ENCODE measurements around the gene IDE.
"Not testable (repeated sequence)": the region's sequence is repeated elsewhere in the genome, so short reads cannot be mapped to it uniquely, and the experiment has no call there.

Gene IDE

DNA sequence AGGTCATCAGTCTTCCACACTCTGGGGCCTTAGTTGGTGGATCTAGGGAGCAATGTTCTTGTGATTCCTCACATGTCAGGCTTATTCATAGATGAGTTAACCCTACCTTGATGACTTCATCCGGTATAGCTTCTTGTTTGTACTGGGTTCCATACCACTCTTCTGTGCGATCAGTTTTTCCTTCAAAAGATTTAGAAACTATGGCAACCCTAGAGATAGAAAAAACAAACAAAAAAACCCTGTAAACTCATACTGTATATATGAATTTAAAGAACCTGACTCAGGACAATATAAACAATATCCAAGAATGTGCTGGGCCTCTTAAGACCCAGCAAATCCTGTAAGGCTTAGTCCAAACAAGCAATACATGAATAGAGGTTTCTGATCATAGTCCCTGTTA is 83.5 kb downstream of the IDE start:
- no peak for DNase-seq (ENCODE audit: low spot score)

DNA sequence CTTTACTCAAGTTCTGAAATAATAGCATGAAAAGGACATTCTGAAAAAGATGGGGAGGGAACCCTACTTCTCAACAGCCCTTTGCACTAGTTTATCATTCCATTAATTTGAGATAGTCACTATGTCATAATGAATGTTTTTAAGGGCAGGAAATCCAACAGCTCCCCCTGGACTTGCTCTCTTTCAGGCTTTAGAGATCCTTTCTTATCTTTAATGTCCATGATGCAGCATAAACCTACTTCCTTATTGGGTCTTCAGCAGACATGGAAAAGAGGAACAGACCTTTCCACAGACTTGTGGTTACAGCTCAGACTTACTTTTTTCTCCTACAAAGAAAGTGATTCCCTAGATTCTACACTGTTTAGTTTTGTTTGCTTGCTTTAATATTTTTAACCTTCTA is 87.3 kb downstream of the IDE start:
- no peak for DNase-seq (ENCODE audit: low spot score)

DNA sequence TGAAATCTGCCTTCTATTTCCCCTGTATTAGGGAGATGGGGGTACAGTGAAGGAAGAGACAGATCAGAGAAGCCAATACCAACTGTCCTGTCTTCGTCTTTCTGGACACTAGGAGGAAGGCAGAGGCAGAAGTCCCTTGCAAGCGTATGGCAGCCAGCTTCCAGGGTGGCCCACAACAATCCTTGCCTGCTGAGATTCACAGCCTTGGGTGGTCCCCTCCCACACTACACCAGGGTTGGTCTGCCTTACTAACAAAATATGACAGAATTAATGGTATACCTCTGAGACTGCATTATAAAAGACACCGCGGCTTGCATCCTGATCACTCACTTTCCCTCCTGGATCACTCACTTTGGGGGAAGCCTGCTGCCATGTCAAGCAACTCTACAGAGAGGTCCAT is 90.4 kb downstream of the IDE start:
- DNase-seq (ENCODE audit: low spot score) = no peak

DNA sequence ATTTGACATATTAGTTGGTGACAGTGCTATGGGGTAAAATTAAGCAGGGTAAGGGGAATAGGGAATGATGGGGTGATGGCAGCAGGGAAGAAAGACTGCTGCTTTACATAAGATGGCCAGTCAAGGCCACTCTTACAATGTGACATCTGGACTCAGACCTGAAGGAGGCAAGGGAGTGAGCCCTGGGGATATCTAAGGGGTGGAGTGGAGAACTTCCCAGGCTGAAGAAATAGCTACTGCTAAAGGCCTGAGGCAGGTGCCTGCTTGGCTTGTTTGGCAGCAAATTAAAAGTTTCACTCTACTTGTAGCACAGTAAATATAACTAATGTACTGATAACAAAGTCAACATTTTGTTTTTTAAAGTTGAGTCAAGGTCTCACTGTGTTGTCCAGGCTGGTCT is 93.5 kb downstream of the IDE start:
- DNase-seq (ENCODE audit: low spot score) = no peak

DNA sequence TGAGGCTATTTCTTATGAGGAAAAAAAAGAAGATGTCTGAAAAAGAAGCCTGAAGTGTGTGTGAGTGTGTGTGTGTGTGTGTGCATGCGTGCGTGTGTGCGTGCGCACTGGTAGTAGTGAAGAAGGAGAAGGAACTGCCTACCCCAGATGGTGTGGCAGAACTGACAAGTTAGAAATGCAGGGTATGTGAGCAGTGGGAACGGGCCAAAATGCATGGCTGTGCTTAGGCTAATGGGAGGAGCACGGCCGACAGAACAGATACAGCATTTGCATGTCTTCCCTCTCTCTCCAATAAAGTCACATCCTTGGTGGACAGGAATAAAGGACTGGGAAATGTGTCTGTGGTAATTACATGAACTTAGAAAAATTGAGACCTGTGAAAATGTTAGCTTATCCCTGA is 94.3 kb downstream of the IDE start:
- DNase-seq (ENCODE audit: low spot score) = no peak

DNA sequence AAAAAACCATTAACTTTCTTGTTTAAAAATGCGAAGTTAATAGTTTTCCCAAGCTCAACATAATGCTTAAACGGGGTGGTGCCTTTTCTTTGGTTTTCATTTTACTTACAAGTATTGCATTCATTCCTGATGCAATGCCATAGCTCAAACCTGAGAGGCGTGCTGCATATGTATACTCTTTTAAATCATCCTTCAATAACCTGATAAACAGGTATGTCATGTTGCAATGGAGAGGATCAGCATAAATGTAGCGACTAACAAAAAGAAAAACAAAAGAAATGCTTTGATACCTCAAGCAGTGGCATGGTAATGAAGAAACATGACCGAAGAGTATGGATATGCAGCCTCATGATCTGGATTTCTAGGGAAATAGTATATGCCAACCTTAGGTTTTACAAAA is 95.4 kb downstream of the IDE start:
- no peak for DNase-seq (ENCODE audit: low spot score)

DNA sequence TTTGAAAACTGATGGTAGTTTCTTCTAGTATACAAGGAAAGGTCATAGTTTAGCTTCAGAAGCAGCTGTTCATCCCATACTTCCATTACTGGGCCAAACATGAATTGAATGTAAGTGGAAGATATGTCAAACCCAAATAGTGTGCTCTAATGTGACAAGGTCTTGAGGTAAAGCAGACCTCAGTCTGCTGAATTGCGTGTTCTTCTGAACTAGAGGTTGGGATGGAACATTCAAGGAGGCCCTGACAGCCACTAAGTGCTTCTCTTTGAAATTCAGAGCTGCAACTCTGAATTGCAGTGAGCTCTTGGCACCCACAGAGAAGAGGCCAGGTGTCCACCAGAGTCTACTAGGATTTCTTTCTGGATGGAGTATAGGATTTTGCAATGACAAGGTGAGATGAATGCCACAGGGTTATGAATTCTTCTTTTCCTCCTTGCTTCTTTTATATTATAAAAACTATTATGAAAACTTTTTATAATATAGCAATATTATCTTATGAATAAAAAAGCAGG is 98.5 kb downstream of the IDE start:
- DNase-seq (ENCODE audit: low spot score) = no peak

DNA sequence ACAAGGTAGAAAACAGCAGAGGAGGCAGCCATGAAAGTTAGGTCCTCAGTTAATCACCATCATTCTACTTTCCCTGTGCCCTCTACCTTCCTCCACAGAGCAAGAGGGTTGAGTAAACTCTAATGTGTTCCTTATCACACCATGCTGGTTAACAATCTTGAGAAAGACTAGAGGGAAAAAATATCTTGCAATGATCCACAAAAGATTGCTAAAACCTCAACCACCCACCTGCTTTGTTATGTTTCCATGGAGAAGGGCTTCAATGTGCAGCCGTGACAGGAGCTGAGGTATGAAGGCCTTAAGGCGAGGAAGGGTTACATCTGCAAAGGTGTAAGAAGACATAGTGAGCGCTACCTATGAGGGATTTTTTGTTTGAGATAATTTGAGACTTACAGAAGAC is 103.9 kb downstream of the IDE start:
- no peak for DNase-seq (ENCODE audit: low spot score)

DNA sequence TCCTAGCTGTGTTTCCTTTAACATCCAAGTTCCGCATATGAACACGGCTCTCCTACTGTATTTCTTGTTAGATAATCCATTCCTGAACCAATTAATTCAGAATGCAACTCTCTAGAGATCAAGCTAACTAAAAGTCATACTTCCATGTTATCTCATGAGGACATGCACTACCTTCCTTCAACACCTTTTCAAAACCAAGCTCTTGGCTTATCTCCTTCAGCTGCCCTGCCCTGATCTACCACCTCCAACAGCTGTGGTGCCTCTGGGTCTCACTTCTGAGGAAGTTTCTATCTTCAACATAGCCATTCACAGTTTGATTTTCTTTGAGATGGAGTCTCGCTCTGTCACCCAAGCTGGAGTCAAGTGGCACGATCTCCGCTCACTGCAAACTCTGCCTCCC is 109.5 kb downstream of the IDE start:
- DNase-seq (ENCODE audit: low spot score) = no peak

DNA sequence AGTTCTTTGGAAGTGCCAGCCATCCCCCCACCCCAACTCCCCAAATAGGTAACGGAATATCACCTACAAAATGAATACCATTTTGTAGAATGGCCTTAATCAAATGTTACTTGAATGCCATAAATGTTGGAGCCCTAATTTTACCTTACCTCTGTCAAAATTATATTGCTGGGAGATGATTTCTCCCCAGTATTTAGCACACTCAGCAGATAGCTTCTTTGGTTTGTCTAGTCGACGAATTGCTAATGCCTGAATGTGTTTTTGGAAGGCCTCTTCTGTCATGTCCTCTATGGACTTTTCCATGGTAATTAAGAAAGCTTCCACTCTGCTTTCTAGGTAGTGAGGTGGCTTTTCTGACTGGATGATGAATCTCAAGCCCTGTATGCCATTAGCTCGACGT is 110.3 kb downstream of the IDE start:
- DNase-seq (ENCODE audit: low spot score) = no peak

DNA sequence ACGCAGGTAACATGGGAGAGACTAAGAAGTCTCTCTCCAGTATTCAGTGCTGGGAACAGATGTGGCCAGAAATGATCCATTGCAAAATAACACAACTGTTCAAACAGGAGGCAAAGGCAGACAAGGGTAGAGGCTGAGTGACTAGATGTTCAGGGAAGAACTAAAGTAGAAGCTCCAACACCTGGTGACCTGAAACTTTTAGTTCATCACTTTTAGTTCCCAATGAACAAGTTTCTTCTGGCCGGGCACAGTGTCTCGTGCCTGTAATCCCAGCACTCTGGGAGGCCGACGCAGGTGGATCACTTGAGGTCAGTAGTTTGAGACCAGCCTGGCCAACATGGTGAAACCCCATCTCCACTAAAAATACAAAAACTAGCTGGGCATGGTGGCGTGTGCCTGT is 118.9 kb downstream of the IDE start:
- not testable (repeated sequence) for DNase-seq (ENCODE audit: low spot score)

DNA sequence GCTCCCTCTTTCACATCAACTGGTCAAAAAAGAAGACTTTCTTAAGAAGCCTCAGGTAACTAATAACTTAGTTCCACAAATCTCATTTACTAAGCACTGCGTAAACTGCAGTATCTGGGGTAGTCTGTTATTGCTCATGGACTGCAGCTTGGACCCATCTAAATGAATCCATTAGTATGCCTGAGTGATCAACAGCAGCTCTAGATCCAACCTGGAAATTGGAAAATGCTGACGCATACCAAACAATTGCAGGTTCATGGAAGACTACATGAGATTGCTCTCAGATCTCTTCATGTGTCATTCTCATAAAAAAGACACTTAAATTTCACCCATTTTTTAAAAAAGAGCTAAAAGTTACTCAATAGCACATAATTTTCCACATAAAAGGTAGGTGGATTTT is 121.6 kb downstream of the IDE start:
- no peak for DNase-seq (ENCODE audit: low spot score)

DNA sequence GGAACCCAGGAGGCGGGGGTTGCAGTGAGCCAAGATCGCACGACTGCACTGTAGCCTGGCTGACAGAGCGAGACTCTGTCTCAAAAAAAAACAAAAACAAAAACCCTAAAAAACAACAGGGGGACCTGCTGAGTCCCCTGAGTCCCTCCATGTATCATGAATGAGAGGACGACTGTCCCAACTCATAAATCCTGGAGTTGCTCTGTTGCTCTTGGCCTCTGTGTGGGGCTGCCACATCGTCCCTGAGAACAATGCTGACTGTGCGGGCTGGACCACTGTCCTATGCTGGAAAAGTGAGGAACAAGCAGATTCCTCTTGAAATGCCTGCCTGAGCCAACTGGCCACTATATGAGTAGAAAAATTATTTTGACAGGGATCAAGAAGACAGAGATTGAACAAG is 122.5 kb downstream of the IDE start:
- no peak for DNase-seq (ENCODE audit: low spot score)

DNA sequence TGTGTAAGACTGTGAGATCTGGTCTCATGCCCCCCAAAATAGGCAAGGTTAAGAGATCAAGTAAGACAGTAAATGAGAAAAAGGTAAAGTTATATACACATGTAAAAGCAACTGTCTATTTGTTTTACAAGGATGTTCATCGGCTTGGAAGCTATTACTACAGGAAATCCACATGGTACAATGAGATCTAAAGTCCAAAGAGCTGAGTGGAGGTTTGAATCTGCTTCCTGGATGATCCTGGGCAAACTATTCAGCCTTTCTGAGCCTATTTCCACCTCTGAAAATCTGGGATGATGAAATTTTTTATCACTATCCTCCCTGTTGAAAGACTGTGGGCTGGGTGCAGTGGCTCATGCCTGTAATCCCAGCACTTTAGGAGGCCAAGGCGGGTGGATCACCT is 123.0 kb downstream of the IDE start:
- no peak for DNase-seq (ENCODE audit: low spot score)

DNA sequence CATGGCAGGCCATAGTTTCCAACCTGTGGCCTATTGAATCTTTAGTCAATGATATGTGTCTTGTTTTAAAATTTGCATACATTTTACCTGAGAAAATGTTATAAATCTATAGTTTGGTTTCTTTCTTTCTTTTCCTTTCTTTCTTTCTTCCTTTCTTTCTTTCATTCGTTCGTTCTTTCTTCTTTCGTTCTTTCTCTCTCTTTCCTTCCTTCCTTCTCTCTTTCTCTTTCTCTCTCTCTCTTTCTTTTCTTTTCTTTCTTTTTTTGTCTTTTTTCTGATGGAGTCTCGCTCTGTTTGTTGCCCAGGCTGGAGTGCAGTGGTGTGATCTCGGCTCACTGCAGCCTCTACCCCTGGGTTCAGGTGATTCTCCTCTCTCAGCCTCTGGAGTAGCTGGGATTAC is 133.3 kb downstream of the IDE start:
- no peak for DNase-seq (ENCODE audit: low spot score)

DNA sequence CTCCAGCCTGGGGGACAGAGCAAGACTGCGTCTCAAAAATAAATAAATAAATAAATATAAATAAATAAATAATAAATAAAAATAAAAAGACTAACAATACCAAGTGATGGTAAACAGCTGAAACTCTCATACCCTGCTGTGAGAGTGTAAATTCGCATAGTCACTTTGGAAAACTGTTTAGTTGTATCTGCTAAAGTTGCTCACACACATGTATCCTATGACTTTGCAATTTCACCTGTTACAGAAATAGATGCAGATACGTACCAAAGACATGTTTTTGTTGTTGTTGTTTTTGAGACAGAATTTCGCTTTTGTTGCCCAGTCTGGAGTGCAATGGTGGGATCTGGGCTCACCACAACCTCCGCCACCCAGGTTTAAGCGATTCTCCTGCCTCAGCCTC is 135.7 kb downstream of the IDE start:
- no peak for DNase-seq (ENCODE audit: low spot score)

DNA sequence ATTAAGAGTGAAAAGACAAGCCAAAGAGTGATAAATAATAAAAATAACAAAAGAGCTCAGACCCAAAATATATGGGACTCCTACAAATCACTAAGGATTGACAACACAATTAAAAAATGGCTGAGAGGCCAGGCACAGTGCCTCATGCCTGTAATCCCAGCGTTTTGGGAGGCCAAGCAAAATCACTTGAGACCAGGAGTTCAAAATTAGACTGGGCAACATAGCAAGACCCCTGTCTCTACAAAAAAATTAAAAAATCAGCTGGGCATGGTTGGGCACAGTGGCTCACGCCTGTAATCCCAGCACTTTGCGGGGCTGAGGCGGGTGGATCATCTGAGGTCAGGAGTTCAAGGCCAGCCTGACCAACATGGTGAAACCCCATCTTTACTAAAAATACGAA is 137.3 kb downstream of the IDE start:
- DNase-seq (ENCODE audit: low spot score) = no peak

DNA sequence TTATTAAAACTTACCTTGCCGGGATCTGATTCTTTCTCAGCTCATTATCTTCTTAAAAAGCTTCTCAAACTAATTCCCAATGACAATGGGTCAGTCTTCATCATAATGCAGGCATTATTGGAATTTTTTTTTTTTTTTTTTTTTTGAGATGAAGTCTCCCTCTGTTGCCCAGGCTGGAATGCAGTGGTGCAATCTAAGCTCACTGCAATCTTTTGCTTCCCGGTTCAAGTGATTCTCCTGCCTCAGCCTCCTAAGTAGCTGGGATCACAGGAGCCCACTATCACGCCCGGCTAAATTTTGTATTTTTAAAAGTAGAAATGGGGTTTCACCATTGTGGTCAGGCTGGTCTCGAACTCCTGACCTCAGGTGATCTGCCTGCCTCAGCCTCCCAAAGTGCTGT is 137.8 kb downstream of the IDE start:
- DNase-seq (ENCODE audit: low spot score) = not testable (repeated sequence)

DNA sequence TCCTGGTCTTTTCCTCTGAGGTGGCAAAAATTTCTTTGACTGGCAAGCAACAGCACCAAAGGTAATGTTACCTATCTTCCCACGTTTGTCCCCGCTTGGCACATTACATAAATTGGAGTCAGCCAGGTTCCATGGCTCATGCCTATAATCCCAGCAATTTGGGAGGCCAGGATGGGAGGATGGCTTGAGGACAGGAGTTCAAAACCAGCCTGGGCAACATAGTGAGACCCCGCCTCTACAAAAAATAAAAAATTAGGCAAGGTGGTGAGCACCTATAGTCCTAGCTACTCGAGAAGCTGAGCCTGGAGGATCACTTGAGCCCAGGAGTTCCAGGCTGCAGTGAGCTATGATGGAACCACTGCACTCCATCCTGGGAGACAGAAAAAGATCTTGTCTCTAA is 139.5 kb downstream of the IDE start:
- DNase-seq (ENCODE audit: low spot score) = no peak

DNA sequence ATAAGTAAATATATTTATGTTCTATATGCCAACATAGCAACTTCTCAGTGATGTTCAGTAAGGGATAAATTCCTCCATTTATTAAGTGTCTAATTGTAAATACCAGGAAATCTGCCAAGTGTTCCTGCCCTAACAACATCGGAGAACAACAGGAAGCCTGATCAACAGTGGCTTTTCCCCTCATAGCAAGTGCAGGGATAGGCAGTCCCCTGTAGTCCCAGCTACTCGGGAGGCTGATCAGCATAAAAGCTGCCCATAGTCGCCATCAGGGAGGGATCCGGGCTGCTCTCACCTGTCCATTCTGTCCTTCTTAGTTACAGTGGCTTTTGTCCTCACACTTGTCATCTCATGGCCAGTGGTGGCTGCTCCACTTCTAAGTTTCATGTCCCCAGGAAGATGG is 141.3 kb downstream of the IDE start:
- DNase-seq (ENCODE audit: low spot score) = no peak

DNA sequence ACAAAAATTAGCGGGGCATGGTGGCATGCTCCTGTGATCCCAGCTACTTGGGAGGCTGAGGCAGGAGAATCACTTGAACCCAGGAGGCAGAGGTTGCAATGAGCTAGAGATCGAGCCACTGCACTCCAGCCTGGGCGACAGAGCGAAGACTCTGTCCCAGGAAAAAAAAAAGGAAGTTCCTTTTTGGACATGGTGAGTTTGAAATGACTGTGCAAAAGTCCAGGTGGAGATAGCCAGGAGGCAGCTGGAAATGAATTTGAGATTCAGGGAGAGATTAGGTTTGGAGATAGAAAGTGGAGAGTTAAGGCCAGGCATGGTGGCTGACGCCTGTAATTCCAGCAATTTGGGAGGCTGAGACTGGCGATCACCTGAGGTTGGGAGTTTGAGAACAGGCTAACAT is 143.8 kb downstream of the IDE start:
- no peak for DNase-seq (ENCODE audit: low spot score)

DNA sequence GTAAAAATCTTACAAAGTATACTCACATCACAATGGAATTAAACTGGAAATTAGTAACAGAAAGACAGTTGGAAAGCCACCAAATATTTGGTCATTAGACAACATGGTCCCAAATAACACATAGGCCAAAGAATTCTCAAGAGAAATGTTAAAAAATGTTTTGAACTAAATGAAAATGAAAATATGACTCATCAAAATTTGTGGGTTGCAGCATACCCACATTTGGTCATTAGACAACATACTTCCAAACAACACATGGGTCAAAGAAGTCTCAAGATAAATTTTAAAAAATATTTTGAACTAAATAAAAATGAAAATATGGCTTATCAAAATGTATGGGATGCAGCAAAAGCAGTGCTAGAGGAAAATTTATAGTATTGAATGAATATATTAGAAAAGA is 152.3 kb downstream of the IDE start:
- no peak for DNase-seq (ENCODE audit: low spot score)

DNA sequence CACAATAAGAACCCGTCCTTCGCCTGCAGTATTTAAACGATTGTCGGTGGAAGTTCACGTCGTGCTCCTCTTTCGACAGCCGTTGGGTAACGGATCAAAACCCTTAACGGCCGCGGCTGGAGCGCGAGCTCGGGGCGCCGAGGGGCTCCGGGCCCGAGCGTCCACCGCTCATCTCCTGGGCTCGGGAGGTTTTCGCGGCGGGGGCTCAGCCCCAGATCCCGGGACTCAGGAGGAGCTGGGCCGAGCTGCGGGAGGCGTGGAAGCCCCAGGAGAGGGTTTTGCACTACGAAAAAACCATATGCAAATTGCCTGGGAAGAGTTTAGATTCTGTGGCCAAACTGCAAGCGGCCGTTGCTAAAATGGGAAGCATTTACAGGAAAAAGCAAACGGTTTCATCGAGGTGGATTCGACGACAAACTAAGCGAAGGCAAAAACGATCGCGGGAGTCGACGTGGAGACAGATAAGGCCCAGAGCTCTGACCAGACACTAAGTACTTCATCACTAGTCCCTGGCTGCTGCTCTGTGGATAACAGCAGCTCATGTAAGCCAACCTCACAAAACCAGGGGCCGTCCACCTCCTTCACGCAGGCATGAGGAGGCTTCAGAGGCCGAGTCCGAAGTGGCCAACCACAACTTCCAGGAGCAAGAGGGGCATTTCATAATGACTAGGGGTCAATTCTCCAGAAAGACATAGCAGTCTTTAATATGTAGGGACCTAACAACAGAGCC is 153.2 kb downstream of the IDE start:
- DNase-seq (ENCODE audit: low spot score) = no peak

DNA sequence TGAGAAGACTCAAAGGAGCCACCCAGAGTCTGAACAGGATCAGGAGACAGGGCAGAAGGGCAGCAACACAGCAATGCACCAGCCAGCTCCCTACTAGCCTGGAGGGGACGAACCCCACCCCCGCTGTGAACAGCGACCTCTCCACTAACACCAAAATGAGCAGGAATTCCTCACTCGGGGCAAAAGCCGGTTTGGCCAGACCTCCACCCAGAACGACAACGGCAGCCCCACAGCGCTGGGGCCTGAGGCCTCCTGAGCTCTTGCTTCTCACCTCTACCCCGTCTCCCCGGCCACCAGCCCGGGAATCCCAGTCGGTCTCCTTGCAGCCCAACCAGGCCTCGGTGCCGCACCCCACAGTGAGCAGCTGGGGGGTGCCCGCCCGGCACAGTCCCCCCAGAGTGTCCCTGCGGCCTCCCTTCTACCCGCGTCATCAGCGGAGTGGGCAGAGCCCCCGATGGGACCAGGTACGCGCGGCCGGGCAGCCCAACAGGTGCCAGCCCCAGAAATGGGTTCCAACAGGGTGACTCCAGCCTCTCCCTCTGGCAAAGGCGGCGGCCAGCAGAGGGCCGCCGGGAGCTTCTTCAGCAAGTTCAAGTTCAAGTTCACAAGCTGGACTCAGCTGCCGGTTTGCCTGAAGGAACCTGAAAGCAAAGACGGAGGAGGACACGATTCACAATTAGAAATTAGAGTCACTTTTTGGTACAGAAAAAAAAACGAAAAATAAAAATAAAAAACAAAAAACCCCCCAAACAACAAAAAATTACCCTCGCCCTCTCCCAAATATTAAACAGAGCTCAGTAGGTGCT is 153.9 kb downstream of the IDE start:
- DNase-seq (ENCODE audit: low spot score) = no peak
